GM12878 (cell line): ENCODE measurements around the gene SNRPD3.

Source experiments
- CHD2 ChIP-seq: IDR thresholded peaks from 2 replicates; pipeline ENCODE4 v1.6.1; 2011; ENCODE audit warnings: low read depth, low read length, improper control_type of control experiment, borderline replicate concordance
- CREB1 ChIP-seq: IDR thresholded peaks from 2 replicates; pipeline ENCODE4 v1.6.1; 2012; ENCODE audit warnings: low read depth, mild to moderate bottlenecking, inconsistent platforms
- CREM ChIP-seq: IDR thresholded peaks from 2 replicates; pipeline ENCODE4 v1.6.1; 2014; ENCODE audit warnings: antibody characterized with exemption, low read depth
- CTCF ChIP-seq, 3 experiments: IDR thresholded peaks in 2 of 3; conservative IDR thresholded peaks in 1 of 3; 2 replicates each; pipeline ENCODE4 v1.5.1; 2011; ENCODE audit warnings: low read depth in 3 of 3, low read length in 3 of 3, mild to moderate bottlenecking in 3 of 3, control low read depth in 2 of 3, moderate library complexity in 2 of 3, inconsistent platforms in 1 of 3, mixed read lengths in 1 of 3; ENCODE audit not compliant: control insufficient read depth in 2 of 3, insufficient read depth in 1 of 3; ENCODE audit errors: extremely low read depth in 1 of 3
- HDAC2 ChIP-seq: fragments of 200-600 bp; sonication (generic); IDR thresholded peaks from 2 replicates; pipeline ENCODE4 v1.6.1; 2017
- JUNB ChIP-seq: IDR thresholded peaks from 2 replicates; pipeline ENCODE4 v1.6.1; 2016; ENCODE audit warnings: antibody characterized with exemption, mild to moderate bottlenecking
- NR2C2 ChIP-seq: IDR thresholded peaks from 2 replicates; pipeline ENCODE4 v1.6.1; 2011; ENCODE audit warnings: borderline replicate concordance, low read depth; ENCODE audit not compliant: control insufficient read depth, insufficient read length
- POLR2AphosphoS2 ChIP-seq: IDR thresholded peaks from 2 replicates; pipeline ENCODE4 v1.6.1; 2011; ENCODE audit warnings: low read depth, mild to moderate bottlenecking, low read length, improper control_type of control experiment, moderate library complexity
- SIN3A ChIP-seq: IDR thresholded peaks from 2 replicates; pipeline ENCODE4 v1.6.1; 2012; ENCODE audit warnings: low read depth, low read length, improper control_type of control experiment
- SMAD1 ChIP-seq: fragments of 450-650 bp; IDR thresholded peaks from 2 replicates; pipeline ENCODE4 v1.6.1; 2018; ENCODE audit warnings: mild to moderate bottlenecking, low read depth; ENCODE audit not compliant: partially characterized antibody
- ZNF207 ChIP-seq: fragments of 450-650 bp; IDR thresholded peaks from 2 replicates; pipeline ENCODE4 v1.6.1; 2014; ENCODE audit warnings: antibody characterized with exemption, mild to moderate bottlenecking, borderline replicate concordance
- ZNF274 ChIP-seq: IDR thresholded peaks from one replicate; pipeline ENCODE4 v1.8.0; 2011; ENCODE audit not compliant: insufficient read length, insufficient read depth

- TF ChIP-seq CREB1 (no peak), CTCF (IDR thresholded peaks at IDR 0.05 in 2 of 3, conservative IDR thresholded peaks at IDR 0.05 in 1 of 3; ENCODE audit: control insufficient read depth in 2 of 3, extremely low read depth in 1 of 3, insufficient read depth in 1 of 3, low read depth in 3 of 3, low read length in 3 of 3) (no peak), POLR2AphosphoS2 (no peak), CHD2 (no peak), SMAD1 (no peak), SIN3A (no peak), HDAC2 (no peak), JUNB (no peak), NR2C2 (no peak), CREM (no peak), ZNF274 (no peak), ZNF207 (no peak)
Observed at GRCh38 chr22:24588757-24589481, 33.1 kb downstream of the SNRPD3 start.
